ENCODE data around the gene ZNF710.

Gene ZNF710

DNA sequence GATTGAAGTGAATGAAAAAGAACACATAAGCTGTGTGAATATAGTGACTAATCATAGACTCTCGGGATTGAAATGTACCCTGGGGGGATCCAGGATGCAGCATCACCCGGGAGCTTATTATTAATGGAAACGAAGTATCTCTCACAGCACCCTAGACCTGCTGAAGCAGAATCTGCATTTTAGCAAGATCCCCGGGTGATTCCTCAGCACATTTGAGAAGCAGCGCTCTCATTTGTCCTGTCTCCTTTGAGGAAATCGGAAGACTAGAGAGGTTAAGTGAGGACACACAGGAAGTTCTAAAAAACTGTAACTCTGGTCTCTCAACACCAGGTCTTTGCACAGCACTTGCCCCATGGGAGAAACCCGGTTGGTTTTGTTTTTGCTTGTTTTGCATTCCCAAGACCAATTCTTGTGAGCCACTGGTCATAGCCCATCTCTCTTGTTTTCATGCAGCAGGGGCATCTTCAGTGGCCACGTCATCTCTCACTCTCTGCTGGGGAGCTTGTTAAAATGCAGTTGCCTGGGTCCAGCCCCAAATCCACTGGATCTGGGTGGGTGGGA lies 30.2 kb downstream of the ZNF710 start:
- Histone ChIP-seq H4K20me1 (ENCODE audit: control insufficient read depth, insufficient read depth, low read depth, low read length) (peaks cover 2% of the 10 kb centered on the region; the same call in 1 of the 2 replicates), H3K9me2 (replicated peaks; ENCODE audit: control insufficient read depth, low read length) (no peaks in the 10 kb centered on the region), H3K79me2 (ENCODE audit: control insufficient read depth, low read length) (peaks cover 58% of the 10 kb centered on the region), H3K9me3 (ENCODE audit: control insufficient read depth, insufficient read depth, low read length) (no peaks in the 10 kb centered on the region), H3K36me3 (ENCODE audit: control insufficient read depth, low read length) (no peaks in the 10 kb centered on the region), H3K4me2 (ENCODE audit: low read length) (peak overlapping the region; percentile 55), H3K27me3 (ENCODE audit: control insufficient read depth, low read length) (no peaks in the 10 kb centered on the region), H3F3A (ENCODE audit: control insufficient read depth, insufficient read depth) (0 out of 2 replicates have a peak, but pooled peaks cover 3% of the 10 kb centered on the region), H3K27ac (ENCODE audit: low read depth, low read length) (no peak overlapping the region), H3K4me1 (ENCODE audit: control insufficient read depth, low read length) (peaks cover 26% of the 10 kb centered on the region), H3K4me3 (ENCODE audit: low read length) (no peak overlapping the region)
- TF ChIP-seq, protein P1, sequence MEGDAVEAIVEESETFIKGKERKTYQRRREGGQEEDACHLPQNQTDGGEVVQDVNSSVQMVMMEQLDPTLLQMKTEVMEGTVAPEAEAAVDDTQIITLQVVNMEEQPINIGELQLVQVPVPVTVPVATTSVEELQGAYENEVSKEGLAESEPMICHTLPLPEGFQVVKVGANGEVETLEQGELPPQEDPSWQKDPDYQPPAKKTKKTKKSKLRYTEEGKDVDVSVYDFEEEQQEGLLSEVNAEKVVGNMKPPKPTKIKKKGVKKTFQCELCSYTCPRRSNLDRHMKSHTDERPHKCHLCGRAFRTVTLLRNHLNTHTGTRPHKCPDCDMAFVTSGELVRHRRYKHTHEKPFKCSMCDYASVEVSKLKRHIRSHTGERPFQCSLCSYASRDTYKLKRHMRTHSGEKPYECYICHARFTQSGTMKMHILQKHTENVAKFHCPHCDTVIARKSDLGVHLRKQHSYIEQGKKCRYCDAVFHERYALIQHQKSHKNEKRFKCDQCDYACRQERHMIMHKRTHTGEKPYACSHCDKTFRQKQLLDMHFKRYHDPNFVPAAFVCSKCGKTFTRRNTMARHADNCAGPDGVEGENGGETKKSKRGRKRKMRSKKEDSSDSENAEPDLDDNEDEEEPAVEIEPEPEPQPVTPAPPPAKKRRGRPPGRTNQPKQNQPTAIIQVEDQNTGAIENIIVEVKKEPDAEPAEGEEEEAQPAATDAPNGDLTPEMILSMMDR (IDR thresholded peaks at IDR 0.05; ENCODE audit: low read depth, low read length, poor library complexity, severe bottlenecking): no peak
- no peak for TF ChIP-seq EZH2phosphoT487 (IDR thresholded peaks at IDR 0.05; ENCODE audit: borderline replicate concordance, low read length)

DNA sequence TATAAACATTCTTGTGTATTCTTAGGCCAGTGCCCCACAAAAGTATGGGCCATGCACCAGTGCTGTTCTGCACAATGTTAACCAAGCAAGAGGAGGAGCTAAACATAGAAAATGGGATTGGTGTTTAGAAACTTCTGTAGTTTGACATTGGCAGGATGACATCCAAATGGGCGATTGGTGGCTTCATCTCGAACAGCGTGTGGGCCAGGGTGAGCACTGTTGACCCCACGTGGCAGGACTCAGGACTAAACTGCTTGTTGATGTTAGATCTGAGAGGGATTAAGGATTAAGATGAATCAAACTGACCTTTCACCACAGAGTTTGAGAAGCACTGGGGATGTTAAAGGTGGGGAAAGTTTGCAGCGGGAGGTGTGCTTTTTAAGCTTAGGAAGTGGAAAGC lies 31.9 kb downstream of the ZNF710 start:
- Histone ChIP-seq H3K27me3 (ENCODE audit: control insufficient read depth, low read length) (no peaks in the 10 kb centered on the region), H3K36me3 (ENCODE audit: control insufficient read depth, low read length) (no peaks in the 10 kb centered on the region), H3K4me2 (ENCODE audit: low read length) (no peak overlapping the region), H3K4me3 (ENCODE audit: low read length) (no peak overlapping the region), H3K4me1 (ENCODE audit: control insufficient read depth, low read length) (peaks cover 31% of the 10 kb centered on the region), H3K79me2 (ENCODE audit: control insufficient read depth, low read length) (peaks cover 70% of the 10 kb centered on the region), H3F3A (ENCODE audit: control insufficient read depth, insufficient read depth) (0 out of 2 replicates have a peak, but pooled peaks cover 3% of the 10 kb centered on the region), H3K9me2 (replicated peaks; ENCODE audit: control insufficient read depth, low read length) (no peaks in the 10 kb centered on the region), H4K20me1 (ENCODE audit: control insufficient read depth, insufficient read depth, low read depth, low read length) (peaks cover 2% of the 10 kb centered on the region; the same call in 1 of the 2 replicates), H3K9me3 (ENCODE audit: control insufficient read depth, insufficient read depth, low read length) (no peaks in the 10 kb centered on the region), H3K27ac (ENCODE audit: low read depth, low read length) (no peak overlapping the region)
- TF ChIP-seq, protein P1 (IDR thresholded peaks at IDR 0.05; ENCODE audit: low read depth, low read length, poor library complexity, severe bottlenecking): no peak
- TF ChIP-seq EZH2phosphoT487 (IDR thresholded peaks at IDR 0.05; ENCODE audit: borderline replicate concordance, low read length): no peak

DNA sequence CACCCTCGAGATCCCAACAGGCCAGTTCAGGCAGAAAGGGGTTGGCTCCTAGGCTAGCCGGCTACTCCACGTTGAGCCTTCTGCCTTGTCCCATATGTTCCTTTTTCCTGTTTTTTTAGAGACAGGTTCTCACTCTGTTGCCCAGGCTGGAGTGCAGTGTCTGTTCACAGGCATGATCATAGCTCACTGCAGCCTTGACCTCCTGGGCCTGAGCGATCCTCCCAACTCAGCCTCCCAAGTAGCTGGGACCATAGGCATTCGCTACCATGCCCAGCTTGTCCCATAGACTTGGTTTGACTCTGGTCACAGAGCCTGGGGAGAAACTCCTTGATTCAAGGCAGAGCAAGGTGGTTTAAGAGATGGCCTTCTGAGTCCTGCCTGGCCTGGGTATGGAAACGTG lies 32.3 kb downstream of the ZNF710 start:
- TF ChIP-seq, protein P1 (IDR thresholded peaks at IDR 0.05; ENCODE audit: low read depth, low read length, poor library complexity, severe bottlenecking): no peak
- TF ChIP-seq EZH2phosphoT487 (IDR thresholded peaks at IDR 0.05; ENCODE audit: borderline replicate concordance, low read length): no peak
- Histone ChIP-seq H3K4me2 (ENCODE audit: low read length) (no peak overlapping the region), H3K9me2 (replicated peaks; ENCODE audit: control insufficient read depth, low read length) (no peaks in the 10 kb centered on the region), H3K9me3 (ENCODE audit: control insufficient read depth, insufficient read depth, low read length) (no peaks in the 10 kb centered on the region), H3K4me1 (ENCODE audit: control insufficient read depth, low read length) (peaks cover 36% of the 10 kb centered on the region), H3K27ac (ENCODE audit: low read depth, low read length) (no peak overlapping the region), H3K27me3 (ENCODE audit: control insufficient read depth, low read length) (no peaks in the 10 kb centered on the region), H3K4me3 (ENCODE audit: low read length) (no peak overlapping the region), H3K36me3 (ENCODE audit: control insufficient read depth, low read length) (no peaks in the 10 kb centered on the region), H4K20me1 (ENCODE audit: control insufficient read depth, insufficient read depth, low read depth, low read length) (peaks cover 2% of the 10 kb centered on the region; the same call in 1 of the 2 replicates), H3K79me2 (ENCODE audit: control insufficient read depth, low read length) (peaks cover 70% of the 10 kb centered on the region), H3F3A (ENCODE audit: control insufficient read depth, insufficient read depth) (0 out of 2 replicates have a peak, but pooled peaks cover 3% of the 10 kb centered on the region)
